HEK293 (cell line): Measurements from ENCODE around the gene MED10.

ENCODE experiments used
- ATF2 ChIP-seq: fragments of 450-650 bp; formaldehyde crosslinking; IDR thresholded peaks from 2 replicates; pipeline ENCODE4 v1.5.1; 2016; ENCODE audit warnings: missing biosample characterization, missing genetic modification characterization, low read depth
- CTCF ChIP-seq: fragments of 450-650 bp; formaldehyde crosslinking; IDR thresholded peaks from 2 replicates; pipeline ENCODE4 v1.5.1; 2016; ENCODE audit warnings: missing biosample characterization, missing genetic modification characterization
- ELK4 ChIP-seq: IDR thresholded peaks from 2 replicates; pipeline ENCODE4 v1.6.1; 2011; ENCODE audit warnings: mild to moderate bottlenecking, low read depth, low read length, borderline replicate concordance
- KLF1 ChIP-seq: fragments of 450-650 bp; formaldehyde crosslinking; IDR thresholded peaks from 2 replicates; pipeline ENCODE4 v1.5.1; 2016; ENCODE audit warnings: missing biosample characterization, missing genetic modification characterization
- REST ChIP-seq: fragments of 450-650 bp; formaldehyde crosslinking; IDR thresholded peaks from 2 replicates; pipeline ENCODE4 v1.5.1; 2016; ENCODE audit warnings: missing biosample characterization, missing genetic modification characterization
- TCF7L2 ChIP-seq: IDR thresholded peaks from 2 replicates; pipeline ENCODE4 v1.6.1; 2011; ENCODE audit warnings: low read depth, mild to moderate bottlenecking, inconsistent platforms, low read length, moderate library complexity, borderline replicate concordance
- ZBTB48 ChIP-seq: fragments of 450-650 bp; formaldehyde crosslinking; IDR thresholded peaks from 2 replicates; pipeline ENCODE4 v1.5.1; 2016; ENCODE audit warnings: missing biosample characterization, missing genetic modification characterization
- ZBTB49 ChIP-seq: fragments of 450-650 bp; formaldehyde crosslinking; IDR thresholded peaks from 2 replicates; pipeline ENCODE4 v1.5.1; 2016; ENCODE audit warnings: missing biosample characterization, missing genetic modification characterization, low read depth
- ZNF133 ChIP-seq: fragments of 450-650 bp; formaldehyde crosslinking; IDR thresholded peaks from 2 replicates; pipeline ENCODE4 v1.5.1; 2016; ENCODE audit warnings: missing biosample characterization, missing genetic modification characterization
- ZNF202 ChIP-seq: fragments of 450-650 bp; formaldehyde crosslinking; IDR thresholded peaks from 2 replicates; pipeline ENCODE4 v1.5.1; 2016; ENCODE audit warnings: missing biosample characterization, missing genetic modification characterization, borderline replicate concordance
- ZNF24 ChIP-seq: fragments of 450-650 bp; formaldehyde crosslinking; IDR thresholded peaks from 2 replicates; pipeline ENCODE4 v1.5.1; 2016; ENCODE audit warnings: missing biosample characterization, missing genetic modification characterization
- ZNF274 ChIP-seq, 2 experiments: fragments of 200-500 bp in 1 of 2; fragments of 450-650 bp in 1 of 2; sonication (Bioruptor generic) in 1 of 2; formaldehyde crosslinking in 1 of 2; IDR thresholded peaks; 2 replicates each; pipeline versions ENCODE4 v1.5.1 to v1.6.1; 2014 to 2016; ENCODE audit warnings: borderline replicate concordance in 1 of 2, inconsistent platforms in 1 of 2, low read length in 1 of 2, missing biosample characterization in 1 of 2, missing genetic modification characterization in 1 of 2
- ZNF596 ChIP-seq: fragments of 450-650 bp; IDR thresholded peaks from 2 replicates; pipeline ENCODE4 v1.5.0; 2018; ENCODE audit warnings: missing biosample characterization, mild to moderate bottlenecking, missing genetic modification characterization, moderate library complexity

- TF ChIP-seq TCF7L2 (no peak), KLF1 (no peak), ZNF202 (no peak), ZNF24 (tag by site-specific recombination) (no peak), CTCF (tag by site-specific recombination) (no peak), ZNF133 (no peak), ZNF274 (IDR thresholded peaks at IDR 0.05; ENCODE audit: low read length) (no peak), ZNF274 (tag by site-specific recombination; IDR thresholded peaks at IDR 0.05; ENCODE audit: borderline replicate concordance) (no peak), ZBTB49 (no peak), ZNF596 (tag by site-specific recombination) (no peak), ELK4 (no peak), ATF2 (tag by site-specific recombination) (peak; percentile 69), ZBTB48 (tag by site-specific recombination) (no peak), REST (no peak)
Observed at GRCh38 chr5:6343951-6344592, 34.3 kb downstream of the MED10 start.
